B cell (primary cell): ENCODE results near the gene RAP1GAP. TPM values are rescaled to one million over a fixed set of nuclear protein-coding genes. Genes with fewer than 3 reads are reported as not detected.
A peak's percentile ranks its signal among the peaks of the same experiment; 100 is the strongest.

Experiments
- ATAC-seq: fragments of 200-7000 bp; cut with Tn5 transposase; one replicate; pipeline ENCODE4 v1.10.0; 2021; ENCODE audit warnings: low read depth, mild to moderate bottlenecking, moderate number of reproducible peaks, moderate library complexity
- CTCF ChIA-PET: fragments of 350-600 bp; sonication (Branson Sonifier 250); formaldehyde crosslinking; loops from one replicate; lab custom pipeline; 2021; ENCODE audit warnings: antibody characterized with exemption, inconsistent platforms; lab: Charles Lee
- POLR2A ChIA-PET: fragments of 350-600 bp; sonication (Branson Sonifier 250); formaldehyde crosslinking; loops from one replicate; lab custom pipeline; 2021; ENCODE audit warnings: antibody characterized with exemption; lab: Charles Lee
- DNase-seq: peaks from one replicate; pipeline ENCODE4 v3.0.0; 2013
- H2AFZ ChIP-seq: 2 replicates; pipeline ENCODE4 v1.6.1; 2012; ENCODE audit warnings: mild to moderate bottlenecking, low read depth, low read length; ENCODE audit not compliant: insufficient read depth, poor library complexity, severe bottlenecking
- H3K27ac ChIP-seq, 2 donors: 1 replicate in 1 of 2; 2 replicates in 1 of 2; pipeline ENCODE4 v1.5.1; 2012 to 2013; ENCODE audit warnings: low read length in 2 of 2, mild to moderate bottlenecking in 2 of 2, moderate library complexity in 1 of 2
- H3K27me3 ChIP-seq, 4 experiments: fragments of 200-600 bp in 1 of 4; sonication (generic) in 1 of 4; replicated peaks in 1 of 4; 1 replicate in 2 of 4; 2 replicates in 2 of 4; pipeline versions ENCODE4 v1.6.1 to v1.7.0; 2013 to 2016; ENCODE audit warnings: low read length in 3 of 4, mild to moderate bottlenecking in 2 of 4, mixed read lengths in 1 of 4, moderate library complexity in 1 of 4; ENCODE audit not compliant: insufficient read depth in 4 of 4, control insufficient read depth in 3 of 4; ENCODE audit errors: control extremely low read depth in 1 of 4
- H3K36me3 ChIP-seq, 2 experiments: replicated peaks in 1 of 2; 1 replicate in 1 of 2; 2 replicates in 1 of 2; pipeline versions ENCODE4 v1.6.1 to v1.7.1; 2013; ENCODE audit warnings: low read length in 1 of 2; ENCODE audit not compliant: insufficient read depth in 2 of 2, control insufficient read depth in 1 of 2; ENCODE audit errors: control extremely low read depth in 1 of 2, extremely low read depth in 1 of 2
- H3K4me1 ChIP-seq, 2 donors: fragments of 200-600 bp in 1 of 2; sonication (generic) in 1 of 2; 1 replicate in 1 of 2; 2 replicates in 1 of 2; pipeline versions ENCODE4 v1.5.1 to v1.6.1; 2013 to 2017; ENCODE audit warnings: low read length in 2 of 2; ENCODE audit not compliant: control insufficient read depth in 2 of 2, insufficient read depth in 2 of 2
- H3K4me2 ChIP-seq: replicated peaks from 2 replicates; pipeline ENCODE3; 2012; ENCODE audit warnings: mild to moderate bottlenecking, low read depth, low read length; ENCODE audit not compliant: poor library complexity, severe bottlenecking
- H3K4me3 ChIP-seq, 5 experiments: fragments of 200-600 bp in 1 of 5; sonication (generic) in 1 of 5; 1 replicate in 3 of 5; 2 replicates in 2 of 5; pipeline versions ENCODE4 v1.5.1 to v1.7.0; 2011 to 2016; ENCODE audit warnings: low read length in 4 of 5, mild to moderate bottlenecking in 4 of 5, low read depth in 2 of 5, control low read depth in 1 of 5, moderate library complexity in 1 of 5; ENCODE audit not compliant: insufficient read depth in 1 of 5; ENCODE audit errors: control extremely low read depth in 1 of 5, extremely low read depth in 1 of 5
- H3K79me2 ChIP-seq: fragments of 200-600 bp; sonication (generic); one replicate; pipeline ENCODE4 v1.6.0; 2016; ENCODE audit warnings: low read length; ENCODE audit not compliant: control insufficient read depth, insufficient read depth
- H3K9ac ChIP-seq: fragments of 200-600 bp; sonication (generic); 2 replicates; pipeline ENCODE4 v1.6.1; 2017; ENCODE audit warnings: mild to moderate bottlenecking, low read length, moderate library complexity
- H3K9me3 ChIP-seq, 3 donors: one replicate each; pipeline versions ENCODE4 v1.6.1 to v1.7.1; 2013; ENCODE audit warnings: low read length in 2 of 3; ENCODE audit not compliant: control insufficient read depth in 2 of 3, insufficient read depth in 1 of 3; ENCODE audit errors: control extremely low read depth in 1 of 3
- H4K20me1 ChIP-seq: 2 replicates; pipeline ENCODE4 v1.6.0; 2012; ENCODE audit warnings: mild to moderate bottlenecking, low read length; ENCODE audit not compliant: insufficient read depth, control insufficient read depth, poor library complexity, severe bottlenecking
- H3K27ac Mint-ChIP-seq: one replicate; pipeline ENCODE4 v1.8.0; 2021; ENCODE audit warnings: mixed read lengths
- H3K27me3 Mint-ChIP-seq: one replicate; pipeline ENCODE4 v1.8.0; 2021; ENCODE audit warnings: mixed read lengths
- H3K4me1 Mint-ChIP-seq: one replicate; pipeline ENCODE4 v1.8.0; 2021; ENCODE audit warnings: mixed read lengths
- H3K4me3 Mint-ChIP-seq: one replicate; pipeline ENCODE4 v1.8.0; 2021; ENCODE audit warnings: mixed read lengths
- H3K9me3 Mint-ChIP-seq: one replicate; pipeline ENCODE4 v1.8.0; 2022; ENCODE audit warnings: mixed read lengths; ENCODE audit not compliant: insufficient read depth
- EZH2 ChIP-seq: IDR thresholded peaks from 2 replicates; pipeline ENCODE4 v1.6.1; 2012; ENCODE audit warnings: borderline replicate concordance, low read depth, mild to moderate bottlenecking, moderate library complexity, low read length; ENCODE audit not compliant: insufficient read depth, poor library complexity, severe bottlenecking
- WGBS: methylation state at CpG from one replicate; pipeline ENCODE4 v1.1.5; 2013; ENCODE audit warnings: missing lambda C conversion rate; ENCODE audit not compliant: insufficient coverage; 5-methylcytosine and 5-hydroxymethylcytosine counted together
- intact Hi-C: fragments of 100-400 bp; cut with micrococcal nuclease; formaldehyde crosslinking; loops from one replicate; pipeline ENCODE4 v1.10.0; 2022
- polyA plus RNA-seq: library from polyadenylated mRNA; depleted of rRNA; stranded (reverse); fragments of >200 nt; gene quantifications from 2 replicates; pipeline ENCODE4 v1.2.3, GENCODE V29; 2012
- total RNA-seq, 2 donors: library from RNA; stranded (reverse); fragments of 120-200 nt in 1 of 2; gene quantifications; 1 replicate in 1 of 2; 2 replicates in 1 of 2; pipeline versions ENCODE4 v1.2.3 to v1.2.4, GENCODE V29; 2013 to 2022
- TF ChIP-seq, protein P1 (sequence below): fragments of 200-600 bp; IDR thresholded peaks from one replicate; pipeline ENCODE4 v1.8.0; 2022; ENCODE audit warnings: antibody characterized with exemption, mild to moderate bottlenecking

The RAP1GAP gene
- total and polyA plus RNA-seq, 2 donors (not counting 1 experiment from before 2014, with no cell fraction given) = 0.07 to 0.09 TPM

DNA sequence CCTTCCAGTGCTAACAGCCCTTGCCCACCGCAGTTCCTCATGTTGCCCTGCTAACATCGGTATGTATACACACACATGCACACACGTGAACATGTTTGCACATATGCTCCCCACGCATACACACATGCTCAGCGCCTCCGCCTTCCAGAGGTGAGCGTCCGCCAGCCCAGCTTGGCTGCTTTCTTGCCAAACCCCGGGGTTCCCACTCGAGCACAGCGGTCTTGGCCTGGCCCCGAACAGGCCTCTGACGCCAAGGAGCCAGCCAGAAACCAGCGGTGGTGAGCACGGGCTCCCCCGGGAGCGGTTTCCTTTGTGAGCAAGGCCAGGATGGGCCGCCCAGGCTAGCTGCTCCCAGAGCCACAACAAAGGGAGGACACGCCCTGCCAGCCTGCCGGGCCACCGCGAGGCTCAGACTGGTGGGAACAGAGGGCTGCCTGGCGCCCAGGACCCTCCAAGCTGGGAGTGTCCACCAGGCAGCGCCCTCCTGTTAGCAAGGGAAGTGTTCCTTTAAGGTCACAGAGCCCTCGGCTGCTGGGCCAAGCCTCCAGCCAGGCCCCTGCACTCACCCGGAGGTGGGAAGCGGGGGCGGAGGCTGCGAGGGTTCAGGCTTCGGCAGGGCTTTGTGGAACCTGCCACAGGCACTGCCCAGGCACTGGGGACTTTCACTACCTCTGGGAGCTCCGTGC, 94.5 kb downstream of the RAP1GAP start:
- Histone ChIP-seq H2AFZ (no peak overlapping the region), H3K79me2 (no peaks in the 10 kb centered on the region), H3K4me2 (no peak overlapping the region), H4K20me1 (no peaks in the 10 kb centered on the region), H3K27ac (no peak overlapping the region), H3K27me3 (peaks cover 0 to 20% (median 6%) of the 10 kb centered on the region in 4 experiments), H3K36me3 (no peaks in the 10 kb centered on the region), H3K4me3 (no peak overlapping the region), H3K9ac (no peak overlapping the region), H3K9me3 (peaks cover 0 to 7% (median 0%) of the 10 kb centered on the region in 3 donors), H3K4me1 (no peaks in the 10 kb centered on the region)
- Mint-ChIP-seq H3K9me3 (no peaks in the 10 kb centered on the region), H3K4me1 (peaks cover 1% of the 10 kb centered on the region), H3K4me3 (no peak overlapping the region), H3K27ac (no peak overlapping the region), H3K27me3 (peaks cover 9% of the 10 kb centered on the region)
- 42% methylated on average over 31 of the region's 31 CpGs for WGBS
- ChIA-PET POLR2A (no interaction called here), CTCF (no interaction called here)
- TF ChIP-seq EZH2 = no peak
- TF ChIP-seq, protein P1, sequence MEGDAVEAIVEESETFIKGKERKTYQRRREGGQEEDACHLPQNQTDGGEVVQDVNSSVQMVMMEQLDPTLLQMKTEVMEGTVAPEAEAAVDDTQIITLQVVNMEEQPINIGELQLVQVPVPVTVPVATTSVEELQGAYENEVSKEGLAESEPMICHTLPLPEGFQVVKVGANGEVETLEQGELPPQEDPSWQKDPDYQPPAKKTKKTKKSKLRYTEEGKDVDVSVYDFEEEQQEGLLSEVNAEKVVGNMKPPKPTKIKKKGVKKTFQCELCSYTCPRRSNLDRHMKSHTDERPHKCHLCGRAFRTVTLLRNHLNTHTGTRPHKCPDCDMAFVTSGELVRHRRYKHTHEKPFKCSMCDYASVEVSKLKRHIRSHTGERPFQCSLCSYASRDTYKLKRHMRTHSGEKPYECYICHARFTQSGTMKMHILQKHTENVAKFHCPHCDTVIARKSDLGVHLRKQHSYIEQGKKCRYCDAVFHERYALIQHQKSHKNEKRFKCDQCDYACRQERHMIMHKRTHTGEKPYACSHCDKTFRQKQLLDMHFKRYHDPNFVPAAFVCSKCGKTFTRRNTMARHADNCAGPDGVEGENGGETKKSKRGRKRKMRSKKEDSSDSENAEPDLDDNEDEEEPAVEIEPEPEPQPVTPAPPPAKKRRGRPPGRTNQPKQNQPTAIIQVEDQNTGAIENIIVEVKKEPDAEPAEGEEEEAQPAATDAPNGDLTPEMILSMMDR = no peak
- no peak for DNase-seq
- ATAC-seq = no peak
- intact Hi-C loops = loop anchor here (2.0 kb wide), 1 partner anchor 66 kb away; the partner anchor contains the start of gene ALPL

DNA sequence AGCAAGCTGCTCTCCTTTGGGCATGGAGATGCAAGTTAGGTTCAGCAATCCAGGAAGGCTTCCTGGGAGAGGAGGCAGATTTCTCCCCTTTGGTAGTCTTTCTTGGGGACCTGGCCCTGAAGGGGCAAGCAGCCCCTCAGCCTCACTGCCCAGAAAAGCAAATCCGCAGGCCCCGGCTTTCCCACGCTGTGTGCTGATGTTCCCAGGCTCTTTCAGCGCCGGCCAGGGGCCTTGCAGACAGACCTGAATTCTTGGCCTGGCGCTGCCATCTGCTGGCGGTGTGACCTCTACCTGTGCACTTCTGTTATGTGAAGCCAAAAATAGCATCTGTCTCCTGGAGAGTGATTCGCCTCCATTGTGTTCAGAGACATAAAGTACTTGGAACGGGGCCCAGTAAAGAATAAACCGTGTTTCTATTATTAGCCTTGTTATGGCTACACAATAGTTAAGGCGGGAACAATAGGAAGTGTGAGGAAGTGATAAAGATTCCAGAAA, 95.1 kb downstream of the RAP1GAP start:
- Histone ChIP-seq H3K36me3 (no peaks in the 10 kb centered on the region), H3K9me3 (peaks cover 0 to 7% (median 0%) of the 10 kb centered on the region in 3 donors), H3K27ac (no peak overlapping the region), H3K4me2 (no peak overlapping the region), H3K4me3 (no peak overlapping the region), H3K79me2 (no peaks in the 10 kb centered on the region), H3K27me3 (peaks cover 0 to 20% (median 6%) of the 10 kb centered on the region in 4 experiments), H3K9ac (no peak overlapping the region), H4K20me1 (no peaks in the 10 kb centered on the region), H3K4me1 (no peaks in the 10 kb centered on the region), H2AFZ (no peak overlapping the region)
- Mint-ChIP-seq H3K9me3 (no peaks in the 10 kb centered on the region), H3K4me1 (peaks cover 1% of the 10 kb centered on the region), H3K27ac (no peak overlapping the region), H3K4me3 (no peak overlapping the region), H3K27me3 (peaks cover 9% of the 10 kb centered on the region)
- ChIA-PET POLR2A (no interaction called here), CTCF (interaction anchor here (1.0 to 1.1 kb wide), 2 partner anchors 203 to 342 kb away, joined by 3 to 5 read pairs; no protein-coding TSS in a partner anchor)
- WGBS = 8% methylated on average over 8 of the region's 11 CpGs
- ATAC-seq (no peak), DNase-seq (peak; percentile 46)
- no peak for TF ChIP-seq EZH2
- TF ChIP-seq, protein P1 = peak; percentile 14
- intact Hi-C loops = loop anchor here (2.0 kb wide), 1 partner anchor 65 kb away; the partner anchor contains the start of gene ALPL
